Middle frontal gyrus (tissue), 1 donor: ENCODE measurements around the gene CNTNAP1.

ENCODE experiments used
- DNase-seq: peaks from one replicate; pipeline ENCODE4 v3.0.0-alpha.2; 2015; ENCODE audit warnings: low spot score; ENCODE audit errors: extremely low spot score

The CNTNAP1 gene

DNA sequence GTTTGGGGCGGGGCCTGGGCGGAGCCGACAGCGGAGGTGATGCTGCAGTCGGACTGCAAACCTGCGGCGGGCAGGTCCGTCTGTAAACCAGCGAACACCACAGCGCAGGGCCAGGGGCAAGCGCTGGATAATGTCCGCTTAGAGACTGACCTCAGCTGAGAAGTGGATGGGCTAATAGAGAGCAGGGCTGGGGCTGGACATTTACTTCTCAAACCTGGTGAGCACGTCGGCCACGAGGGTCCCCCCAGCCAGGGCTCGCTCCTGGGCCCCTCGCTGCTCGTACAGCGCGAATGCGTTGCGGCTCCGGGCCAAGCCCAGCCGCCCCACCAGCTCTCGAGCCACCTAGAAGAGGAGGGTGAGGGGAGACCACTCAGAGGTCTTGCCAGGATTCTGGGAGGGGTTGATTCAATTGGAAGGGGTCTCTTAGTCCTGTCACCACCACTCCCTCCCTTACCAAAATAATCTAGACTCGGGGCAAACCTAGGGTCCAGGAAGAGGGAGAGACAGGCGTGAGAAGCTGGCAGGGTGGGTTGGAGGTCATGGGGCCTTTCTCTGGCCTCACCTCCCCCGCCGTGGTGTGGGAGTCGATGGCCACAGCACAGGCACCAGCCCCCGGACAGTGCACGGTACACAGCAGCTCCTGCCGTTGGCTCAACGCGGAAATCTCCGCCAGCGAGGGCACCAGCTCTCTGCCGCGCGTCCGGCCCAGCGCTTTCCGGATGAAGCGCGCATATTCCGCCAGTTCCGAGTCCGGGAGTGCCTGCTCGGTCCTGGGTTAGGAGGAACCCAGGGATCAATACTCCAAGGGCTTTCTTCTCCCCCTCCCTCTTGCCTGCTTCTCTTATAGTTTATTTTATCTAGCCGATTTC, 11.3 kb upstream of the CNTNAP1 start:
- no peak for DNase-seq

- no peak for DNase-seq
Observed at GRCh38 chr17:42672038-42672437, 10.3 kb upstream of the CNTNAP1 start.

DNA sequence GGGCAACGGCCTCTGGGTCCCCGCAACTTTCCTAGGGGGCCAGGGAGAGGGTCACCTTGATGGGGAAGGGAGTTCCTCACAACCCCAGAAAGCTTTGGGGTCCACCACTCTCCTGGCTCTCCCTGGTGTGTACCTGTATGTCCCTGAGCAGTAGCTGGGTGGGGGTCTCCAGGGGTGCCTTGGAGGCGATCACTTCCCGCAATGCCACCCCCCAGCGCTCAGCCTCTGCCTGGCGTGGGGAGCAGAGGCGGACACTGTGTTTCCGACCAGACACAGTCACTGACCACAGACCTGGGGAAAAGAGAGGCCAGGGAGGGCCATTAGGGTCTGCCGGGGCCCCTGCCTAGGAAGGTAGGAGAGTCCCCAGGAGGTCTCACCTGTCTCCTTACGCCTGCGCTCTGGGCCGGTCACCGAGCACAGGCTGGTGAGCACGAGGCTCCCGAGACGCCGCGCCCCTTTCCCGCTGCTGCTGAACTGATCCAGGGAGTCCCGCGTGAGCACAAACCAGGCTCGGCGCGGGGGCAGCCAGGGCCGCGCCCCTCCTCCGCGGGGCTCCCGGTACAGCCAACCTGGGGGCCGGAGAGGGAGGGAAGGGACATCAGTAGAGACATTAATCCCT, 9.0 kb upstream of the CNTNAP1 start:
- no peak for DNase-seq

DNA sequence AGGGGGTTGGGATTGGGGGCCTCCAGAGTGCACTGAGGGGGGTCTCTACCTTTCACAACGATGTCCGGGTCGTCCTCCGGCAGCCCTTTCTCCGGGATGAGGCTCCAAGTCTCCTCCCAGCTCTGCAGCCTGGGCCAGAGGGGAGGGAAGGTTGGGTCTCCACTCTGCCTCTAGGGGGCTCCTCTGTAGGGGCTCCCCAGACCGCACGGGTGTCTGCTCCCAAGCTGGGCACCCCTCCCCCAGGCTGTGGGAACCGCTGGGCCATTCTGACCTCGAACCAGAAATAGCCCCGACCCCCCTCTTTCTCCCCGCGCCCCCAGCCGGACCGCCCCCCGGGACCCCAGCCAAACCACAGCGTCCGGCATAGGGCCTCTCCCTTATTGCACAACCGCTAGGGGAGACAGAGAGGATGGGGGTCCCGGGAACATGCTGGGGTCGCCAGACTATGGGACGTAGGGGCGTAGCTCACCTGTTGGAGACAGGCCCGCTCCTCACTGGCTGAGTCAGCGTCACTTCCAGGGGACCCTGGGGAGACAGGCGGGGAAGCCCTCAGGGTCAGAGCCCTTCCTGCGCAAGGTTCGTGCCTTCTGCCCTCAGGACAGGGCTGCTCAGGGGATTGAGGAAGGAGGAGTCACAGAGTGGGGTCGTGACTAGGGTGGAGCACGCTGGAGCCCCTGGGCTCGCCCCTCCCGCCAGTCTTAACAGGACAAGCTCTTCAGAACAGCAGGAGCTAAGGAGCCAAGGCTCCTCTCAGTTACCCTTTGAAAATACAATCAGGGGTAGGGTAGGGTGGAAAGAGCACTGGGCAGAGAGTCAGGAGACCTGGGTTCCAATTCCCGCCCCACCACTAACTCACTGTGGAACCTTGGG, 8.2 kb upstream of the CNTNAP1 start:
- DNase-seq, result no peak

- no peak for DNase-seq
Observed at GRCh38 chr17:42674755-42675347, 7.5 kb upstream of the CNTNAP1 start.

DNA sequence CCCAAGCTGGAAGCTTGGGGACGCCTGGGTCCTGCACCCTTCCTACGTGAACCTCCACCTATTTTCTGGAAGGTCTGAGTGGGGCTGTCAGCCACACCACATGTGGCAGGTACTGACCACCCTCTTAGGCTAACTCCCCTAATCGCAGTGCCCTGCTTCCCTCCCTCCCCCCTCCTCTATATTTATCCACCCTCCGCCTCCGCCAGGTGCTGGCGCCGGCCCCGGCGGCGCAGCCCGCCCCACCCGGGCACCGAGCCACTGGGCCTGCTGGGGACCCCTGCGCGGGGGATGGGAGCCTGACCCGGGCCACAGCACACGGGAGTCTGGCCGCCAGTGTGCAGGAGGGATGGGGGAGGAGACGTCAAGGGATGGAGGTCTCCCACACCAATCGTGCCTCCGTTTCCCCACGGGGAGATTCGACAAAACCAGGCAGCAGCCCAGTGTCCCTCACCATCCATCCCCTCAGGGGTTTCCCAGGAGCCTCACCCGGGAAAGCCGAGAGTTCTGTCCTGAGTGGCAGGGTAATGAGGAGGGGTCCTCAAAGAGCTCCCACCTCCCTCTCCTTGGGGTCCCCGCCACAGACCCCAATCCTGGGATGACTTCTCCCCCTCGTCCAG, 6.9 kb upstream of the CNTNAP1 start:
- no peak for DNase-seq

DNA sequence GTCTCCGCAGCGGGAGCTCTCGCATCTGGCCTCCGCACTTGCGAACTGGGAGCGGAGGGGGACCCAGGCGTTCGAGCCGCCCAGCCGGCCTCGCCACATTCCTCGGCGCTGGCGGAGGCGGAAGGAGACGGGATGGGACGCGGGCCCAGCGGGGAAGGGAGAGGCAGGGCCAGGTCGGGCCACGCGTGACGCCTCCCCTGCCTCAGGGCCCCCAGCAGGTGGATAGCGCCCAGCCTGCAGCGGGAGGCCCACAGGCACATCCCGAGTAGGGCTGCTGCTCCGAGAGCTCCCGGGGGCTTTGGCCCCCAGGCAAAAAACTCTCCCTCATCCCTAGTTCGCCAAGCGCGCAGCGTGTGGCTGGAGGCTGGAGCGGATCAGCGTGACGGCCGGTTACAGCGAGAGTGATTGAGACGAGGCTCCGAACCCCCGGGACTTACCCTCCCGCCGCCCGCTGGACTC, 6.3 kb upstream of the CNTNAP1 start:
- no peak for DNase-seq

DNA sequence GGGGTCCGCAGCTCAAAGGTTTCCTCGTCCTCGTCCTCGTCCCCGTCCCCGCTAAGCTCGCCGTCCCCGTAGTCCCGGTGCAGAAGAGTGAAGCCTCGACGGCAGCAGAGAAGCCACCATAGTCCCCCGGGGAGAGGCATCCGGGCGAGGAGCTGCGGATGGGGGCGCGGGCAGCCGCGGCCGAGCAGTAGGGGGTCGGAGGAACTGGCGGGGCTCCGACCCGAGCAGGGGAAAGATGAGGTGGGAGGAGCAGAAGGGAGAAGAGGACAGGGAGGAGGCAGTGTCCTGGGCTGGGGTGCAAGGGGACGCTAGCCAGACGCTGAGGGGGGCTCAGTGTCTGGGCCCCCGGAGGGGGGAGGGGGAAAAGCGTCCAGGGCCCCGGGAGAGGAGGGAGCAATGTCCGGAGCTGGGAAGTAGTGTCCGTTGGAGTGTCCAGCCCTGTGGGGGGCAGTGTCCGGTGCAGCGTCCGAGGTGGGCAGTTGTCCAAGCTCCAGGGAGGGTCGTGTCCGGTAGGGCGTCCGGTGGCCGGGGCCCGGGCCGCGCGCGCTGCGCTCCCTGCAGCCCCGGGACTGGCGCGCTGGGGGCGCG, 5.8 kb upstream of the CNTNAP1 start, which contains the start of gene PLEKHH3:
PLEKHH3 (minus strand) TSS at position 571 of the 588 bp plus-strand sequence; CDS start at position 140, 431 bp downstream.
- DNase-seq, result no peak

DNA sequence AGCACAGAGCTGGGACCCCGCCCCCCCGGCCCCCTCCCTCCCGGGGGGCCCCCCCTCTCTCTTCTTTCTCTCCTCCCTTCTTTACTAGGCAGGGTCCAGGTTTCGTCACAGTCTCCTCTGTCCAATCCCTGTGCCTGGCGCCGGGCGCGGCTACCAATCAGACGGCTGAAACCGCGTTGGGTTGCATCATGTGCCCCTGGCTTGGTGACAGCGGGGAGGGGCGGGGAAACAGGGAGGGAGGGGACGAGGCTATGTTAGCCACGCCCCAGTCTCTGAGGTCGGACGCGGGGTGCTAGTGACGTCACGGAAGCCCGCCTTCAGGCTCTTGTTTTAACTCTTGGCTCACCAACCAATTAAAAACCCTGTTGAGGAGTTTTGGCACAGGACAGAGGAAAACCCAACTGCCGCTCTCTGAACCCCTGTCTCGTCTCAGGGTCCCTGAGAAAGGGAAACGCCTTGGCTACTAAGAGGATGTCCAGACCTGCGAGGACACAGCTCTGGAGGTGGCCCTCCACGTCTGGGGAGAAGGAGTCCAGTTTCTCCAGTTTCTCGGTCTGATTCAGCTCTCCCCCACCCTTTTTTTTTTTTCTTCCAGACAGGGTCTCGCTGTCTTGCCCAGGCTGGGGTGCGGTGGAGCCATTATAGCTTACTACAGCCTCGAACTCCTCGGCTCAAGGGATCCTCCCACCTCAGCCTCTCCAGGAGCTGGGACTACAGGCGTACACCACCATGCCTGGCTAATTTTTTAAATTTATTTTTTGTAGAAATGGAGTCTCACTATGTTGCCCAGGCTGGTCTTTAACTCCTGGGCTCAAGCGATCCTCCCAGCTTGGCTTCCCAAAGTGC, 5.1 kb upstream of the CNTNAP1 start:
- DNase-seq, result peak; percentile 98

GRCh38 chr17:42677921-42678781, 4.2 kb upstream of the CNTNAP1 start:
- DNase-seq, result peak; percentile 45

- no peak for DNase-seq
Observed at GRCh38 chr17:42678951-42679491, 3.3 kb upstream of the CNTNAP1 start.

GRCh38 chr17:42679492-42680330, 2.6 kb upstream of the CNTNAP1 start:
- DNase-seq, result no peak

GRCh38 chr17:42680331-42680808, 2.0 kb upstream of the CNTNAP1 start:
- no peak for DNase-seq

DNA sequence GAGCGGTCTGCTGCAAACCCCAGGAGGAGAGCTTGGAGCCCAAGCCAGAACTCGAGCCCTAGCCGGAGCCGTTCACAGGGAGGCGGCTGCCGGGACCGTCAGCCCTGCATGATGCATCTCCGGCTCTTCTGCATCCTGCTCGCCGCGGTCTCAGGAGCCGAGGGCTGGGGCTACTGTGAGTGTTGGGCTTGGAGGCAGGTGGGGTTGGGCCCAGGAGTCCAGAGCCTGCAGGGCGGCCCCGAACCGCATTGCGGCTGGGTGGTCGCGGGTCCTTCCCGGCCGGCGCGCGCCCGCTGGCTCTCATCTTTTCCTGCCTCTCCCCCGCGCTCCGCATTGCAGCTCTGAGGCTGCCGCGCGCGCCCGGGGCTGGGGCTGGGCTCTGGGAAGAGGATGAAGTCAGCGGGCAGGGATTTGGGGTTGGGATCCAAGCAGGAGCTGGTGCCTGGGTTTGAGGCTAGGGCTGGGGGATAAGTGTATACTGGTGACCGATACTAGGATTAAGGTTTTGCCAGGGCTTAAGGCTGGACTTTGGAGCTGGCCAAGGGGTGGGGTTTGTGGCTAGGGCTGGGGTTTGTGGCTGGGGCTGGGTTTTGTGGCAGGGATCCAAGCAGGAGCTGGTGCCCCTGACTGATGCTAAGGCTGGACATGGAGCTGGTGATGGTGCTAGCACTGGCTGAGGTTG, 532 bp downstream of the CNTNAP1 start:
- no peak for DNase-seq

- no peak for DNase-seq
Observed at GRCh38 chr17:42683407-42684034, 1.2 kb downstream of the CNTNAP1 start.

- no peak for DNase-seq
Observed at GRCh38 chr17:42684929-42685556, 2.7 kb downstream of the CNTNAP1 start.
